Measurements from ENCODE around the gene XYLT1. TPM values are rescaled to one million over a fixed set of nuclear protein-coding genes. Genes with fewer than 3 reads are reported as not detected.

Gene XYLT1
- total RNA-seq, 1 experiment from 2014 or later, result 1.7 TPM

- no peak overlapping the region for H2AFZ ChIP-seq
- intact Hi-C loops (cut with micrococcal nuclease; ENCODE audit: unreplicated experiment), result no loop called here
- BruUV-seq (replicated peaks), result no TSS peak
- H3K9me2 ChIP-seq (ENCODE audit: insufficient read depth), result no peaks in the 10 kb centered on the region
- no peaks in the 10 kb centered on the region for H3F3A ChIP-seq (ENCODE audit: insufficient read depth, low read depth)
- no peak for TF ChIP-seq EZH2 (IDR thresholded peaks at IDR 0.05; ENCODE audit: low read depth)
- TF ChIP-seq, protein P1, sequence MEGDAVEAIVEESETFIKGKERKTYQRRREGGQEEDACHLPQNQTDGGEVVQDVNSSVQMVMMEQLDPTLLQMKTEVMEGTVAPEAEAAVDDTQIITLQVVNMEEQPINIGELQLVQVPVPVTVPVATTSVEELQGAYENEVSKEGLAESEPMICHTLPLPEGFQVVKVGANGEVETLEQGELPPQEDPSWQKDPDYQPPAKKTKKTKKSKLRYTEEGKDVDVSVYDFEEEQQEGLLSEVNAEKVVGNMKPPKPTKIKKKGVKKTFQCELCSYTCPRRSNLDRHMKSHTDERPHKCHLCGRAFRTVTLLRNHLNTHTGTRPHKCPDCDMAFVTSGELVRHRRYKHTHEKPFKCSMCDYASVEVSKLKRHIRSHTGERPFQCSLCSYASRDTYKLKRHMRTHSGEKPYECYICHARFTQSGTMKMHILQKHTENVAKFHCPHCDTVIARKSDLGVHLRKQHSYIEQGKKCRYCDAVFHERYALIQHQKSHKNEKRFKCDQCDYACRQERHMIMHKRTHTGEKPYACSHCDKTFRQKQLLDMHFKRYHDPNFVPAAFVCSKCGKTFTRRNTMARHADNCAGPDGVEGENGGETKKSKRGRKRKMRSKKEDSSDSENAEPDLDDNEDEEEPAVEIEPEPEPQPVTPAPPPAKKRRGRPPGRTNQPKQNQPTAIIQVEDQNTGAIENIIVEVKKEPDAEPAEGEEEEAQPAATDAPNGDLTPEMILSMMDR (conservative IDR thresholded peaks at IDR 0.05), result no peak
- no peaks in the 10 kb centered on the region for H3K36me3 ChIP-seq (ENCODE audit: low read depth)
- H3K9me3 ChIP-seq (ENCODE audit: insufficient read depth, low read depth), result no peaks in the 10 kb centered on the region
- no peaks in the 10 kb centered on the region for H3K79me2 ChIP-seq (ENCODE audit: low read depth)
- H3K27me3 ChIP-seq (ENCODE audit: insufficient read depth, low read depth), result no peaks in the 10 kb centered on the region
- no peak overlapping the region for H3K4me2 ChIP-seq
- no peaks in the 10 kb centered on the region for H3K4me1 ChIP-seq (replicated peaks; ENCODE audit: insufficient read depth)
- POLR2A ChIA-PET (ENCODE audit: unreplicated experiment), result no interaction called here
- H3K27ac ChIP-seq, result no peak overlapping the region
- no peaks in the 10 kb centered on the region for H4K20me1 ChIP-seq (ENCODE audit: insufficient read depth)
- DNase-seq, result no peak
- CTCF ChIA-PET, result no interaction called here
- H3K4me3 ChIP-seq, result no peak overlapping the region
Observed at GRCh38 chr16:17176199-17176598, 294.6 kb downstream of the XYLT1 start.

DNA sequence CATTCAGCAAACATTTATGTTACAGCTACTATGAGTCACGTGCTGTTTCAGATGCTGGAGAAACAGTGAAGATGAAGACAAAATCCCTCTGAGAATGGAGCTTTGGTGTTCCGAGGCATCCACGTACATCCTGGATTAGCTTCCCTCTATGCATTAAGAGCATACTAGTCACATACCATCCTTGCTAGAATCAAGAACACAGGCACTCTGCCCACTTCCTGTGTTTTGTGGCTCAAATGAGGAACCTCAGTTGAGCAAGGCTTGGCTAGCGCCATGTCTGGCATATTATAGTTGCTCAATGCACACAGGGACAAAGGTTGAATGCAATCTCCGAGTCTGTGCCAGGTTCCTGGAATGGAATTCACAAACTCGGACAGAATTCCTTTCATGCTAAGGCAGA lies 297.5 kb downstream of the XYLT1 start:
- Histone ChIP-seq H3K4me1 (replicated peaks; ENCODE audit: insufficient read depth) (no peaks in the 10 kb centered on the region), H2AFZ (no peak overlapping the region), H3K9me2 (ENCODE audit: insufficient read depth) (no peaks in the 10 kb centered on the region), H3K36me3 (ENCODE audit: low read depth) (no peaks in the 10 kb centered on the region), H3K79me2 (ENCODE audit: low read depth) (no peaks in the 10 kb centered on the region), H3K9me3 (ENCODE audit: insufficient read depth, low read depth) (no peaks in the 10 kb centered on the region), H4K20me1 (ENCODE audit: insufficient read depth) (no peaks in the 10 kb centered on the region), H3F3A (ENCODE audit: insufficient read depth, low read depth) (no peaks in the 10 kb centered on the region), H3K4me2 (no peak overlapping the region), H3K27me3 (ENCODE audit: insufficient read depth, low read depth) (peaks cover 8% of the 10 kb centered on the region; the same call in 1 of the 2 replicates), H3K27ac (no peak overlapping the region), H3K4me3 (no peak overlapping the region)
- TF ChIP-seq, protein P1 (conservative IDR thresholded peaks at IDR 0.05), result no peak
- no peak for TF ChIP-seq EZH2 (IDR thresholded peaks at IDR 0.05; ENCODE audit: low read depth)
- ChIA-PET CTCF (no interaction called here), POLR2A (ENCODE audit: unreplicated experiment) (interaction anchor here (0.9 kb wide), 1 partner anchor 134 kb away, joined by 9 read pairs; no protein-coding TSS in a partner anchor)
- intact Hi-C loops (cut with micrococcal nuclease; ENCODE audit: unreplicated experiment), result no loop called here
- no TSS peak for BruUV-seq (replicated peaks)
- no peak for DNase-seq

GRCh38 chr16:17171250-17172143 lies 299.3 kb downstream of the XYLT1 start:
- POLR2A ChIA-PET (ENCODE audit: unreplicated experiment), result no interaction called here
- DNase-seq, result no peak
- no peak overlapping the region for H3K27ac ChIP-seq
- H3K4me2 ChIP-seq, result no peak overlapping the region
- CTCF ChIA-PET, result no interaction called here
- H3K79me2 ChIP-seq (ENCODE audit: low read depth), result no peaks in the 10 kb centered on the region
- H3K27me3 ChIP-seq (ENCODE audit: insufficient read depth, low read depth), result peaks cover 15% of the 10 kb centered on the region; the same call in 1 of the 2 replicates
- H3K36me3 ChIP-seq (ENCODE audit: low read depth), result no peaks in the 10 kb centered on the region
- TF ChIP-seq, protein P1 (conservative IDR thresholded peaks at IDR 0.05), result no peak
- no peak for TF ChIP-seq EZH2 (IDR thresholded peaks at IDR 0.05; ENCODE audit: low read depth)
- no peaks in the 10 kb centered on the region for H3K4me1 ChIP-seq (replicated peaks; ENCODE audit: insufficient read depth)
- no peaks in the 10 kb centered on the region for H3K9me3 ChIP-seq (ENCODE audit: insufficient read depth, low read depth)
- intact Hi-C loops (cut with micrococcal nuclease; ENCODE audit: unreplicated experiment), result no loop called here
- H2AFZ ChIP-seq, result no peak overlapping the region
- H3K4me3 ChIP-seq, result no peak overlapping the region
- H4K20me1 ChIP-seq (ENCODE audit: insufficient read depth), result no peaks in the 10 kb centered on the region
- H3F3A ChIP-seq (ENCODE audit: insufficient read depth, low read depth), result no peaks in the 10 kb centered on the region
- BruUV-seq (replicated peaks), result no TSS peak
- H3K9me2 ChIP-seq (ENCODE audit: insufficient read depth), result no peaks in the 10 kb centered on the region

Measured in PC-9 (cell line).